HepG2 (cell line): Measurements from ENCODE around the gene BCKDHB. TPM values are rescaled to one million over a fixed set of nuclear protein-coding genes. Genes with fewer than 3 reads are reported as not detected.

Source experiments
- ATAC-seq: fragments of 200-7000 bp; cut with Tn5 transposase; 3 replicates; pipeline ENCODE4 v1.9.1; 2020; ENCODE audit warnings: mild to moderate bottlenecking, moderate library complexity
- BruUV-seq: library from RNA; stranded (reverse); fragments of 400-500 nt; replicated peaks from 2 replicates; lab custom pipeline; 2021; lab: Mats Ljungman, UMichigan
- CTCF ChIA-PET: fragments of 300-600 bp; formaldehyde crosslinking; extraction: SDS; loops from one replicate; lab custom pipeline; 2021; ENCODE audit warnings: low total read pairs, inconsistent platforms, low intra/inter-chr PET ratio; lab: Yijun Ruan, JAX
- POLR2A ChIA-PET: fragments of 350-600 bp; sonication (Branson Sonifier 250); formaldehyde crosslinking; loops from one replicate; lab custom pipeline; 2020; ENCODE audit warnings: antibody characterized with exemption, inconsistent platforms; lab: Yijun Ruan, JAX
- DNase-seq: peaks from one replicate; pipeline ENCODE4 v3.0.0-alpha.2; 2015; ENCODE audit warnings: low spot score
- FAIRE-seq: peaks from 3 replicates; lab custom pipeline; 2011; peaks lifted over from hg19 to GRCh38; lab: Jason Lieb, UNC
- H2AFZ ChIP-seq: one replicate; pipeline ENCODE4 v1.6.1; 2011; ENCODE audit warnings: low read length, inconsistent platforms
- H3K27ac ChIP-seq: fragments of 300-600 bp; 3 replicates; pipeline ENCODE4 v1.8.0; 2011; ENCODE audit warnings: mixed run types, mild to moderate bottlenecking, mixed read lengths, low read length, inconsistent platforms; ENCODE audit not compliant: insufficient read depth; ENCODE audit errors: extremely low read length
- H3K27me3 ChIP-seq, 2 experiments: fragments of 200-600 bp in 1 of 2; 2 replicates in 1 of 2; 3 replicates in 1 of 2; pipeline versions ENCODE4 v1.6.0 to v1.8.0; 2011; ENCODE audit warnings: low read length in 2 of 2, mild to moderate bottlenecking in 2 of 2, moderate library complexity in 2 of 2, inconsistent platforms in 1 of 2; ENCODE audit not compliant: insufficient read depth in 2 of 2, control insufficient read depth in 1 of 2
- H3K36me3 ChIP-seq, 2 experiments: fragments of 200-600 bp in 1 of 2; replicated peaks in 1 of 2; 2 replicates in 1 of 2; 3 replicates in 1 of 2; pipeline versions ENCODE4 v1.5.1 to v1.8.0; 2011; ENCODE audit warnings: low read length in 2 of 2, inconsistent platforms in 1 of 2; ENCODE audit not compliant: insufficient read depth in 2 of 2, control insufficient read depth in 1 of 2
- H3K4me1 ChIP-seq: 2 replicates; pipeline ENCODE4 v1.5.1; 2012; ENCODE audit warnings: low read length, inconsistent platforms; ENCODE audit not compliant: insufficient read depth
- H3K4me2 ChIP-seq: 2 replicates; pipeline ENCODE4 v1.6.0; 2011; ENCODE audit warnings: low read depth, low read length, inconsistent platforms
- H3K4me3 ChIP-seq, 3 experiments: fragments of 200-600 bp in 1 of 3; sonication (generic), shearing (Covaris generic) in 1 of 3; replicated peaks in 1 of 3; 2 replicates each; pipeline ENCODE4 v1.5.1; 2011 to 2016; ENCODE audit warnings: low read length in 3 of 3, inconsistent platforms in 2 of 3, low read depth in 2 of 3, mild to moderate bottlenecking in 2 of 3, control low read depth in 1 of 3, mixed read lengths in 1 of 3; ENCODE audit not compliant: insufficient read depth in 1 of 3
- H3K79me2 ChIP-seq: one replicate; pipeline ENCODE4 v1.6.1; 2011; ENCODE audit warnings: low read length, inconsistent platforms; ENCODE audit not compliant: insufficient read depth
- H3K9ac ChIP-seq: 2 replicates; pipeline ENCODE4 v1.6.0; 2011; ENCODE audit warnings: mild to moderate bottlenecking, low read depth, low read length, inconsistent platforms; ENCODE audit not compliant: insufficient read depth
- H3K9me3 ChIP-seq: 2 replicates; pipeline ENCODE4 v1.5.1; 2012; ENCODE audit warnings: mild to moderate bottlenecking, low read length
- H4K20me1 ChIP-seq: 2 replicates; pipeline ENCODE4 v1.6.0; 2011; ENCODE audit warnings: inconsistent platforms, mild to moderate bottlenecking, low read length, moderate library complexity; ENCODE audit not compliant: insufficient read depth
- ARID3A ChIP-seq: IDR thresholded peaks from 2 replicates; pipeline ENCODE4 v1.6.1; 2012; ENCODE audit warnings: low read depth, low read length, improper control_type of control experiment
- HMG20B ChIP-seq: conservative IDR thresholded peaks from 2 replicates; pipeline ENCODE4 v1.6.1; 2016; ENCODE audit warnings: missing genetic modification reagents, missing compliant biosample characterization
- HOXA5 ChIP-seq: sonication (generic); formaldehyde crosslinking; IDR thresholded peaks from 2 replicates; pipeline ENCODE4 v1.4.0; 2020; ENCODE audit warnings: missing genetic modification reagents
- KDM4B ChIP-seq: sonication (generic); formaldehyde crosslinking; IDR thresholded peaks from 2 replicates; pipeline ENCODE4 v1.4.0; 2020; ENCODE audit warnings: missing genetic modification reagents
- KLF13 ChIP-seq: sonication (generic); formaldehyde crosslinking; IDR thresholded peaks from 2 replicates; pipeline ENCODE4 v1.4.0; 2020; ENCODE audit warnings: mild to moderate bottlenecking, missing genetic modification reagents
- MED8 ChIP-seq: sonication (generic); formaldehyde crosslinking; IDR thresholded peaks from 2 replicates; pipeline ENCODE4 v1.8.1; 2023; ENCODE audit warnings: mild to moderate bottlenecking, missing genetic modification reagents; ENCODE audit not compliant: insufficient replicate concordance
- RAD21 ChIP-seq: fragments of 450-650 bp; formaldehyde crosslinking; IDR thresholded peaks from 2 replicates; pipeline ENCODE4 v1.5.0; 2020; ENCODE audit warnings: mild to moderate bottlenecking
- RFX1 ChIP-seq: fragments of 450-650 bp; IDR thresholded peaks from 2 replicates; pipeline ENCODE4 v1.6.1; 2017
- STAG1 ChIP-seq: sonication (generic); formaldehyde crosslinking; IDR thresholded peaks from 2 replicates; pipeline ENCODE4 v1.4.0; 2020; ENCODE audit warnings: missing genetic modification reagents
- TBX2 ChIP-seq: sonication (generic); formaldehyde crosslinking; IDR thresholded peaks from 2 replicates; pipeline ENCODE4 v1.5.0; 2020; ENCODE audit warnings: missing genetic modification reagents, mild to moderate bottlenecking, borderline replicate concordance
- ZNF326 ChIP-seq: sonication (generic); formaldehyde crosslinking; IDR thresholded peaks from 2 replicates; pipeline ENCODE4 v1.4.0; 2020; ENCODE audit warnings: missing genetic modification reagents, borderline replicate concordance
- ZNF629 ChIP-seq: sonication (generic); formaldehyde crosslinking; conservative IDR thresholded peaks from 2 replicates; pipeline ENCODE4 v1.5.0; 2020; ENCODE audit warnings: missing genetic modification reagents
- WGBS: methylation state at CpG from one replicate; pipeline ENCODE4 v1.1.6; 2017; ENCODE audit warnings: low lambda C conversion rate; 5-methylcytosine and 5-hydroxymethylcytosine counted together
- in situ Hi-C: cut with HindIII; loops from 2 replicates; pipeline ENCODE4 v1.10.0; 2017; ENCODE audit warnings: low pct_unique_long_range_greater_than_20kb; ENCODE audit not compliant: extremely low pct_ligation_motif_present
- intact Hi-C: fragments of 100-400 bp; cut with micrococcal nuclease; formaldehyde crosslinking; loops from one replicate; pipeline ENCODE4 v1.10.0; 2022; ENCODE audit not compliant: unreplicated experiment
- polyA plus RNA-seq, 8 experiments: library from polyadenylated mRNA; depleted of rRNA in 3 of 8; stranded (reverse) in 7 of 8; unstranded in 1 of 8; fragments of >200 nt; fragmentation: Illumina TruSeq in 4 of 8; extraction: Trizol in 4 of 8; gene quantifications; 2 replicates each; pipeline versions ENCODE4 v1.2.1 to v1.2.3, GENCODE V29; 2011 to 2016; ENCODE audit warnings: low read depth in 4 of 8, missing spikeins in 1 of 8, mixed read lengths in 1 of 8; ENCODE audit not compliant: insufficient read depth in 1 of 8
- total RNA-seq, 5 experiments: library from RNA; depleted of rRNA; stranded (reverse); fragments of >200 nt; fragmentation: Illumina TruSeq; extraction: Trizol; gene quantifications; 2 replicates each; pipeline ENCODE4 v1.2.3, GENCODE V29; 2016; ENCODE audit warnings: low read depth in 1 of 5
- TF ChIP-seq, protein P1 (sequence below): sonication (generic); formaldehyde crosslinking; IDR thresholded peaks from 2 replicates; pipeline ENCODE4 v1.5.0; 2020; ENCODE audit warnings: mild to moderate bottlenecking, missing genetic modification reagents, moderate library complexity

The BCKDHB gene
- total and polyA plus RNA-seq, 2 of the 13 experiments (the other 11 are each of a cell fraction or from before 2014, with no cell fraction given) = 10.8 to 13.6 TPM

DNA sequence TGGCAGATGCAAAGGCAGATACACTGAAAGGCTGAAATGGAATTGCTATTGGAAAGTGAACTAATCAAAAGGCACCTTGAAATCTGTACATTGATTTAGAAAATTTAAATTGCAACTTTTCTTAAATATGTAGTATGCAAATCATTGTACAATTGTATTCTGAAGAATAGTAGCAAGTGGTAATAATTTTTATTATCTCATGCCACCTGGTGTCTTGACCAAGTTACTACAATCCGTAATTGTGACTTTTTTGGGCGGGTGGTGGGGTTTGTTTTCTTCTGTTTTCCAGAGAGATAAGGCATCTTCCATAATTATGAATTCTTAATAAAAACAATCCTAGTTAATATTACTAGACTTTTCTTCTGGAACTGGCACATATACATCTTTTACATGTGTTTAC is 12.5 kb upstream of the BCKDHB start (continued):
- TF ChIP-seq ARID3A (0 out of 2 replicates have a peak, but pooled peaks have one; percentile 37), STAG1 (CRISPR knock-in tag) (peak; percentile 65), RAD21 (CRISPR knock-in tag) (peak; percentile 34; the same call in 1 of the 2 replicates), RFX1 (no peak)
- TF ChIP-seq, protein P1, sequence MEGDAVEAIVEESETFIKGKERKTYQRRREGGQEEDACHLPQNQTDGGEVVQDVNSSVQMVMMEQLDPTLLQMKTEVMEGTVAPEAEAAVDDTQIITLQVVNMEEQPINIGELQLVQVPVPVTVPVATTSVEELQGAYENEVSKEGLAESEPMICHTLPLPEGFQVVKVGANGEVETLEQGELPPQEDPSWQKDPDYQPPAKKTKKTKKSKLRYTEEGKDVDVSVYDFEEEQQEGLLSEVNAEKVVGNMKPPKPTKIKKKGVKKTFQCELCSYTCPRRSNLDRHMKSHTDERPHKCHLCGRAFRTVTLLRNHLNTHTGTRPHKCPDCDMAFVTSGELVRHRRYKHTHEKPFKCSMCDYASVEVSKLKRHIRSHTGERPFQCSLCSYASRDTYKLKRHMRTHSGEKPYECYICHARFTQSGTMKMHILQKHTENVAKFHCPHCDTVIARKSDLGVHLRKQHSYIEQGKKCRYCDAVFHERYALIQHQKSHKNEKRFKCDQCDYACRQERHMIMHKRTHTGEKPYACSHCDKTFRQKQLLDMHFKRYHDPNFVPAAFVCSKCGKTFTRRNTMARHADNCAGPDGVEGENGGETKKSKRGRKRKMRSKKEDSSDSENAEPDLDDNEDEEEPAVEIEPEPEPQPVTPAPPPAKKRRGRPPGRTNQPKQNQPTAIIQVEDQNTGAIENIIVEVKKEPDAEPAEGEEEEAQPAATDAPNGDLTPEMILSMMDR (CRISPR knock-in tag) = peak; percentile 61

DNA sequence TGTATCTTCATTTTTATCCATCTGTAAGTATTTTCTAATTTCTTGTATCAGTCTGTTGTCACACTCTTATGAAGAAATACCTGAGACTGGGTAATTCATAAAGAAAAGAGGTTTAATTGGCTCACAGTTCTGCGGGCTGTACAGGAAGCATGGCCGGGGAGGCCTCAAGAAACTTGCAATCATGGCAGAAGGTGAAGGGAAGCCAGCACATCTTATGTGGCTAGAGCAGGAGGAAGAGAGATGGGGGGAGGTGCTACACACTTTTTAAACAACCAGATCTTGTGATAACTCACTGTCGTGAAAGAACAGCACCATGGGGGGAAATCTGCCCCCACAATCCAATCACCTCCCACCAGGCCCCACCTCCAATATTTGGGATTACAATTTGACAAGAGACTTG is 10.9 kb upstream of the BCKDHB start:
- FAIRE-seq (no peak), ATAC-seq (no peak), DNase-seq (no peak)
- H2AFZ ChIP-seq = no peak overlapping the region
- H3K4me1 ChIP-seq = no peaks in the 10 kb centered on the region
- in situ Hi-C loops (loop anchor here (5.0 kb wide), 1 partner anchor 148 kb away; the partner anchor contains the start of gene ELOVL4), intact Hi-C loops (no loop called here)
- H3K4me3 ChIP-seq = no peak overlapping the region
- no peaks in the 10 kb centered on the region for H3K36me3 ChIP-seq
- no peak overlapping the region for H3K27ac ChIP-seq
- H3K9me3 ChIP-seq = no peaks in the 10 kb centered on the region
- H3K79me2 ChIP-seq = no peaks in the 10 kb centered on the region
- ChIA-PET CTCF (interaction anchor here (1.6 kb wide), 1 partner anchor 149 kb away, joined by 6 read pairs; no protein-coding TSS in a partner anchor), POLR2A (no interaction called here)
- no peak overlapping the region for H3K9ac ChIP-seq
- TF ChIP-seq ZNF326 (no peak), ZNF629 (CRISPR knock-in tag) (no peak), HOXA5 (no peak), HMG20B (no peak), TBX2 (CRISPR knock-in tag) (no peak), KLF13 (CRISPR knock-in tag) (no peak), KDM4B (CRISPR knock-in tag) (no peak), MED8 (CRISPR knock-in tag) (no peak)
- no peak overlapping the region for H3K4me2 ChIP-seq
- BruUV-seq = no TSS peak
- no peaks in the 10 kb centered on the region for H4K20me1 ChIP-seq
- 0% methylated on average over 3 of the region's 3 CpGs for WGBS
- H3K27me3 ChIP-seq = no peaks in the 10 kb centered on the region
